ENCODE measurements around the gene RNF180. TPM values are rescaled to one million over a fixed set of nuclear protein-coding genes. Genes with fewer than 3 reads are reported as not detected.
A peak's percentile ranks its signal among the peaks of the same experiment; 100 is the strongest.

The RNF180 gene
- total RNA-seq, 1 donor from 2014 or later = 7.9 TPM

GRCh38 chr5:64156261-64156660 is 9.4 kb upstream of the RNF180 start:
- intact Hi-C loops (cut with DNase I) = no loop called here
- Histone ChIP-seq H3K4me1 (no peaks in the 10 kb centered on the region), H3K4me3 (no peak overlapping the region), H3K27me3 (no peaks in the 10 kb centered on the region), H3K36me3 (no peaks in the 10 kb centered on the region), H3K27ac (no peak overlapping the region), H3K9me3 (peaks cover 0 to 8% of the 10 kb centered on the region in 2 donors)
- DNase-seq (ENCODE audit: low spot score in 2 of 2) = no peak
- TF ChIP-seq CTCF (IDR thresholded peaks at IDR 0.05) = no peak

GRCh38 chr5:64158827-64159226 is 6.8 kb upstream of the RNF180 start:
- no peak for TF ChIP-seq CTCF (IDR thresholded peaks at IDR 0.05)
- DNase-seq (ENCODE audit: low spot score in 2 of 2) = no peak
- H3K4me3 ChIP-seq = no peak overlapping the region

GRCh38 chr5:64160201-64160600 is 5.4 kb upstream of the RNF180 start:
- DNase-seq (ENCODE audit: low spot score in 2 of 2) = no peak
- Histone ChIP-seq H3K4me3 (no peak overlapping the region), H3K4me1 (peaks cover 4 to 13% of the 10 kb centered on the region in 2 donors), H3K9me3 (no peaks in the 10 kb centered on the region), H3K36me3 (no peaks in the 10 kb centered on the region), H3K27me3 (no peaks in the 10 kb centered on the region), H3K27ac (no peak overlapping the region)
- intact Hi-C loops (cut with DNase I) = loop anchor here (5.0 to 10.0 kb wide), 3 partner anchors 905 to 1982 kb away; partner anchors contain the start of genes NLN, SGTB and SREK1
- TF ChIP-seq CTCF (IDR thresholded peaks at IDR 0.05) = no peak

More at GRCh38 chr5:64158827-64159226, 6.8 kb upstream of the RNF180 start:
- no peaks in the 10 kb centered on the region for H3K27me3 ChIP-seq
- intact Hi-C loops (cut with DNase I) = no loop called here
- H3K36me3 ChIP-seq = no peaks in the 10 kb centered on the region
- H3K27ac ChIP-seq = no peak overlapping the region
- H3K9me3 ChIP-seq = no peaks in the 10 kb centered on the region
- peaks cover 4 to 11% of the 10 kb centered on the region in 2 donors for H3K4me1 ChIP-seq

GRCh38 chr5:64161420-64161819 is 4.2 kb upstream of the RNF180 start:
- no peaks in the 10 kb centered on the region for H3K36me3 ChIP-seq
- H3K27me3 ChIP-seq = no peaks in the 10 kb centered on the region
- peak overlapping the region in 1 of 2 donors; percentile 82 for H3K4me3 ChIP-seq
- H3K4me1 ChIP-seq = peaks cover 4 to 13% of the 10 kb centered on the region in 2 donors
- DNase-seq (ENCODE audit: low spot score in 2 of 2) = no peak
- no peaks in the 10 kb centered on the region for H3K9me3 ChIP-seq
- intact Hi-C loops (cut with DNase I) = loop anchor here (5.0 to 10.0 kb wide), 3 partner anchors 903 to 1981 kb away; partner anchors contain the start of genes NLN, SGTB and SREK1
- no peak for TF ChIP-seq CTCF (IDR thresholded peaks at IDR 0.05)
- H3K27ac ChIP-seq = peak overlapping the region; percentile 95 to 97

- Histone ChIP-seq H3K27ac (peak overlapping the region; percentile 95 to 97), H3K36me3 (no peaks in the 10 kb centered on the region), H3K4me1 (peaks cover 4 to 13% of the 10 kb centered on the region in 2 donors), H3K4me3 (peak overlapping the region in 1 of 2 donors; percentile 82), H3K27me3 (no peaks in the 10 kb centered on the region), H3K9me3 (no peaks in the 10 kb centered on the region)
- intact Hi-C loops (cut with DNase I) = loop anchor here (2.0 to 10.0 kb wide), 4 partner anchors 14 to 1979 kb away; partner anchors contain the start of genes NLN, SGTB and SREK1
- no peak for DNase-seq (ENCODE audit: low spot score in 2 of 2)
- TF ChIP-seq CTCF (IDR thresholded peaks at IDR 0.05) = no peak
Measured at GRCh38 chr5:64163135-64163534, 2.5 kb upstream of the RNF180 start.

Data from ascending aorta (tissue), 2 donors.